NCI-H2196 treated with DMSO at 0.1 percent for 48 hours (cell line): Measurements from ENCODE around the gene LMOD1.
A peak's percentile ranks its signal among the peaks of the same experiment; 100 is the strongest.
"Not testable (repeated sequence)": the region's sequence is repeated elsewhere in the genome, so short reads cannot be mapped to it uniquely, and the experiment has no call there.

Experiments used
- DNase-seq: peaks from one replicate; lab custom pipeline; 2025; ENCODE audit not compliant: unreplicated experiment; lab: John Stamatoyannopoulos, UW

Gene LMOD1

GRCh38 chr1:201916649-201917249, 29.6 kb downstream of the LMOD1 start:
- DNase-seq, result no peak

GRCh38 chr1:201914456-201915235, 31.7 kb downstream of the LMOD1 start:
- DNase-seq, result no peak

- no peak for DNase-seq
These were observed 33.5 kb downstream of the LMOD1 start for GRCh38 chr1:201912832-201913231.

DNA sequence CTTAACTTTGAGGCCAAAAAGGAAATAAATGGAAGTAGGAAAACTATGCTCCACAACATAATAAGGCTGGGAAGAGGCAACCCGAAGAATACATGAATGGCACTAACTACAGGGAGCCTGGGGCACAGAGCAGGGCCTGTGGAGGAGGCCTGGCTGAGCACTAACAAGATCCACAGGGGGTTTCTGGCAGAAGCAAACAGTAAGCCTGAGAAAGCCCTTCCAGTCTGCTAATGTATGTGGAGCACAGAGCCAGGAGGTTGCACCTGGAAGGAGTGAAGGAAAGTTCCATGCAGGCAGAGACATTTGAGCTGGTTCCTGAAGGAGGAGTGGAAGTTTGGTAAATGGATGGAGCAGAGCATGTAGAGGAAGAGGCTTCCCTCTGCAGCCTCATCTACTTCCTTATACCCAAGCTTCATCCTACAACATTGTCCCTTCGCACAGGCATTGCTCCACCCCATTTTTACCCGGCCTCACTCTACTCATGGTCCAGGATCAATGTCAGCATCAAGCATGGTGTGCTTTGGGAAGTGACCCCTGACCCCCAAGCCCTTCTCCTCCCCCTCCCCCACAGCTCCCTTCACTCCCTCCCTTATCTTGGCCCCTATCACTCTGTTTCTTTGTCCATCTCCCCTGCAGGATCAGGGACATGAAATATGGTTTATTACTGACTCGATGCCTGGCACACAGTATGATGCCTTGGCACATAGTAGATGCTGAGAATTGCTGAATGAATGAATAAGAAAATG, 34.3 kb downstream of the LMOD1 start:
- no peak for DNase-seq

DNA sequence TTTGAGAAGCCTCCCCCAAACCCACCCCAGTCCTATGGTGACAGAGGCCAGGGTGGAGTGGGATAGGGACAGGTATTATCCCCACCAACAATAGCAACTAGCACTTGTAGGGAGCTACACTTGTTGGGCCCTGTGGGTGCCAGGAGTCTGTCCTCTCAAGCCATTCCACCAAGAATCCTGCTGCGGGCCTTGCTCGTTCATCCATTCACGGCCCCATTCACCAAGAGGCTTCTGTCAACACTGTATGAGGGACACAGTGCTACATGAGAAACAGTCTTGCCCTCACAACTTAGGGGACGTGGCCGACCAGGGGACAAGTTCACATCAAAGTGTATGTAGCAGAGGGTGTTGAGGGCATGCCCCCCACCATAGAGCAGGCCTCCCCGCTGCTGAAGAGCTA, 38.7 kb downstream of the LMOD1 start:
- no peak for DNase-seq

- DNase-seq, result no peak
These were observed 40.0 kb downstream of the LMOD1 start for GRCh38 chr1:201906336-201906735.

DNA sequence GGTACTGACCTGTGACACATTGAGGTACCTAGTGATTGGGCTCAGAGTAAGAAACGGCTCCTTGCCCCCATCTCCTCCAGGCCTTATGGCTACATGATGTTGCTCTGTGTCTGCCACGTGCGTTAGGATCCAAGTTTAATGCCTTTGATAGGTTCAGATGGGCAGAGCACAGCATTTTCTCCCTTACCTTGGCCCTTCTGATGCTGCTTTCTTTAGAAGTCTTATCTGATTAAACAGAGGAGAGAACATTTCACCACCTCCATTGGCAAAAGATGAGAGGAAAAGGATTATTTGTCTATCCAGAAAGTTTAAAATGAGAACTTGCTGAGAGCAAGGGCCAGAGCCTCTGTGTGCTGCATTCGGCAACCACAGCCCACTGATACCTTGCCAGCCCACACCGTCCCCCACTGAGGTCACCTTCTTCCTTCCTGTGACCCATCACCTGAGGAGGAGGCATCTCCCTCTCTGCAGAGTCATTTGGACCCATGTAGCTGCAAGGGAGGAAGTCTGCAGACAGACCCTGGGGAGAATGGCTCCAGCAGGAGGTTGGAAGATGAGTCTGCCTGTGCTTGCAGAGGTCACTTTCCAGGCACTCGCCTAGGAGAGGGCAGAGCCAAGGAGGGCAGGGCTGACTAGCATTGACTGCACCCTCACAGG, 41.0 kb downstream of the LMOD1 start:
- DNase-seq, result no peak

- no peak for DNase-seq
These were observed 41.8 kb downstream of the LMOD1 start for GRCh38 chr1:201904579-201904978.

GRCh38 chr1:201903135-201903534, 43.2 kb downstream of the LMOD1 start:
- no peak for DNase-seq

DNA sequence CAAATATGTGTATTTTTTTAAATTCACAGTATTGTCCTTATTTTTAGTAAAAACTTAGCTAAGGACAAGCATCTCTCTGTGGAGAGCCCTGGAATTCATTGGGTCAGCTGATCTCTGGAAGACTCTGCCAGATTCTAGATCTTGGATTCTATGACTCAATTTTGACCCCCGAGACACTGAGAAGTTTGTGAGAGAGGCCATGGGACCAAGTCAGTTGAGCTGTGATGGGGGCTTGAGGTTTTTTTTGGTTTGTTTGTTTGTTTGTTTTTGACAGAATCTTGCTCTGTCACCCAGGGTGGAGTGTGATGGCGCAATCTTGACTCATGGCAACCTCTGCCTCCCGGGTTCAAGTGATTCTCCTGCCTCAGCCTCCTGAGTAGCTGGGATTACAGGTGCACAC, 44.1 kb downstream of the LMOD1 start:
- no peak for DNase-seq

- not testable (repeated sequence) for DNase-seq
These were observed 45.3 kb downstream of the LMOD1 start for GRCh38 chr1:201901036-201901435.

DNA sequence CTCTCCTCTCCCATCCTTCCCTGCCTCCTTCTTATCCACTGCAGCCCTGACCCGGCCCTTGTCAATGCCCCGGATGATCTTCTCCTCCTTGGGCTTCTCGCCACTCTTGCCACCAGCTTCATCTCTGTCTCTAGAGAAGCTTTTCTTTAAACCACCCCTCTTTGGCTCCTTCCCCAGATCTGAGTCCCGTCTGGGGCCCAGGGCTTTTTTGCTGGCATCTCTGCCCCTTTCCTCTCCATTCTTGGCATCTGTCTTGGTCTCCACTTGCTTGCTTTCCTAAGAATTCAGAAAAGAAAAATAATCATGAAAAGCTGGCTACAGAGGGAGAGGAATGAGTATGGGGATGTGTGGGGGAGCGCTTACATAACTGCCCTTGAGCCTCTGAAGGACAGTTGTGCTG, 45.9 kb downstream of the LMOD1 start:
- no peak for DNase-seq

DNA sequence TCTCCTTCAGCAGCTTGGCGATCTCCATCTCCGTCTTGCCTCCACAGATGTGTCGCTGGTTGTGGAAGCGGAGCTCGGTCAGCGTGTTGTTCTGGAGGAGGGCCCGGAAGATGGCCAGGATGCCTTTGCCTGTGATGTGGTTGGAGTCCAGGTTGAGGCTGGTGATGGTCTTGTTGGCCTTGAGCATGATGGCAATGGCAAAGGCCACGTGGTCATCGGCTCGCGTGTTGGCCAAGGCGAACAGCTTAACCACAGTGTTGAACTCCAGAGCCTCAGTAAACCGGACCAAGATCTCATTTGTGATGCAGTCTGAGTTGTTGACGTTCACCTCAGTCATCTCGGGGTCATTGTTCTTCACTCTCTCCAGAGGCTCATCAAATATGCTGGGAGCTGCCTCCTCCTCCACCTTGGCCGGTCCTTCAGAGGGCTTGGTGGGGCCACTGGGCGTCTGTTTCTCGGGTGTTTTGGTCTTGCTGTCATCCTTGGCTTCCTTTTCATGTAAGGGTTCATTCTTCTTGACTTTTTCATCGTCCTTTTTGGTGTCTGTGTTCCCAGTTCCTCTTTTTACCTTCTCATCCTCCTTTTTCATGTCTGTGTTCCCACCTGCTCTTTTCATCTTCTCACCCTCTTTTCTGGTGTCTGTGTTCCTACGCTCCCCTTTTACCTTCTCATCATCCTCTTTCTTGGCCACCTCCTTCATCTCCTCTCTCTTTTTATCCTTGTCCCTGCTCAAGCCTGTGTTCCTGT, 46.5 kb downstream of the LMOD1 start:
- DNase-seq, result no peak

DNA sequence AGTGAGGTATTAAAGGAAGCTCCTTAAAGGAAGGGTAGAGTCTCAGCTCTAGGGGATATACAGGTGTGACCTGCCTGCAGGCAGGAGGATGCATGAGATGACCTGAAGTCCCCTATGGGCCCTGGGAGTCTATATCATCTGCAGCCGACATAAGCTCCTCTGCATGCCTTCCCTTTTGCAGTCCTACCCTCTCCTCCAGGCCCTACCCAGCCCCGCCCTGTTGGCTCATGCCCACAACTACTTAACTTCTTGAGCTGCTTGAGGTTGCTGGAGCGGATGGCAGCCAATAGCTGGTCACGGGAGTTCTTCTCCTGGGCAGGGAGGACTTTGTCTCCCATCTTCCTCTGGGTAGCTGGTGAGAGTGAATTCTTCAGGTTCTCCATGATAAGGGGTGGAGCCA, 47.4 kb downstream of the LMOD1 start:
- DNase-seq, result no peak

GRCh38 chr1:201898240-201898894, 48.0 kb downstream of the LMOD1 start:
- no peak for DNase-seq

DNA sequence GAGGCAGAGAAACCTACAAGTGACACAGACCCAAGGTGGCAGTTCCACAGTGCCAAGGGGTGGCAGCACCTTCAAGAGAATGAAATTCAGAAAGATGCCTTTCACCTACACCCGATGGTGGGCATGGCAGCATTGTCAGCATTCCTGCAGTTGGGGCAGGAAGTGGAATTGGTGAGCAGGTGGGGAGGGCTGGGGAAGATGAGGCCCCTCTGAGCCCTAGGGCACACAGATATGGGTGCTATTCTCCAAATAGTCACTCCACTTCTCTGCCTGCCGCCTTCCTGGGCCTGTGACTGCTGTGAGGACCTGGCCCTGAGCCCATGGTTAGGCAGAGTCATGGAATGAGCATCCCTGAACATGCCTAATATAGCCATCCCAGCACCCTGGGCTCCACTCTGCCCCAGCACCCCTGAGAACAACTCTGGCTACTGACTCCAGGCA, 49.4 kb downstream of the LMOD1 start:
- no peak for DNase-seq

- peak; percentile 80 for DNase-seq
These were observed 50.2 kb downstream of the LMOD1 start for GRCh38 chr1:201895913-201896807.

GRCh38 chr1:201895120-201895665, 51.2 kb downstream of the LMOD1 start:
- DNase-seq, result no peak
